Neural progenitor cell (in vitro differentiated cells): ENCODE results near the gene RYR3. TPM values are rescaled to one million over a fixed set of nuclear protein-coding genes. Genes with fewer than 3 reads are reported as not detected.

Experiments
- DNase-seq: peaks from one replicate; pipeline ENCODE4 v3.0.0-alpha.2; 2016; ENCODE audit warnings: low spot score
- H2AFZ ChIP-seq: fragments of 200-600 bp; sonication (generic); replicated peaks from 2 replicates; pipeline ENCODE4 v1.6.1; 2016; ENCODE audit warnings: antibody characterized with exemption
- H3F3A ChIP-seq: fragments of 200-600 bp; sonication (generic); 2 replicates; pipeline ENCODE4 v1.6.1; 2016; ENCODE audit warnings: antibody characterized with exemption, low read depth
- H3K27ac ChIP-seq: fragments of 200-600 bp; sonication (generic); 2 replicates; pipeline ENCODE4 v1.5.1; 2016; ENCODE audit warnings: mild to moderate bottlenecking
- H3K27me3 ChIP-seq: fragments of 200-600 bp; sonication (generic); 2 replicates; pipeline ENCODE4 v1.6.1; 2016; ENCODE audit warnings: mild to moderate bottlenecking, moderate library complexity
- H3K36me3 ChIP-seq: fragments of 200-600 bp; sonication (generic); 2 replicates; pipeline ENCODE4 v1.5.1; 2016
- H3K4me1 ChIP-seq: fragments of 200-600 bp; sonication (generic); 2 replicates; pipeline ENCODE4 v1.6.1; 2016; ENCODE audit warnings: mixed run types
- H3K4me2 ChIP-seq: fragments of 200-600 bp; sonication (generic); 2 replicates; pipeline ENCODE4 v1.6.1; 2016
- H3K4me3 ChIP-seq: fragments of 200-600 bp; sonication (generic); 2 replicates; pipeline ENCODE4 v1.5.1; 2016
- H3K79me2 ChIP-seq: fragments of 200-600 bp; sonication (generic); 2 replicates; pipeline ENCODE4 v1.6.1; 2016; ENCODE audit warnings: low read depth
- H3K9ac ChIP-seq: fragments of 200-600 bp; sonication (generic); 2 replicates; pipeline ENCODE4 v1.6.1; 2016
- H3K9me3 ChIP-seq: fragments of 200-600 bp; sonication (generic); 2 replicates; pipeline ENCODE4 v1.5.1; 2016; ENCODE audit warnings: low read depth
- H4K20me1 ChIP-seq: fragments of 200-600 bp; sonication (generic); 2 replicates; pipeline ENCODE4 v1.6.1; 2016; ENCODE audit warnings: low read depth
- H3K27ac Mint-ChIP-seq: 3 replicates; pipeline ENCODE4 v1.8.0; 2021; ENCODE audit warnings: mixed read lengths
- H3K27me3 Mint-ChIP-seq: 2 replicates; pipeline ENCODE4 v1.8.0; 2022; ENCODE audit warnings: low read depth, mild to moderate bottlenecking, inconsistent platforms, moderate library complexity, mixed read lengths; ENCODE audit not compliant: insufficient read depth
- H3K36me3 Mint-ChIP-seq: 3 replicates; pipeline ENCODE4 v1.8.0; 2021; ENCODE audit warnings: mixed read lengths
- H3K4me1 Mint-ChIP-seq: 3 replicates; pipeline ENCODE4 v1.8.0; 2021; ENCODE audit warnings: mixed read lengths
- H3K4me3 Mint-ChIP-seq: 3 replicates; pipeline ENCODE4 v1.8.0; 2021; ENCODE audit warnings: mild to moderate bottlenecking, moderate library complexity, mixed read lengths
- H3K9me3 Mint-ChIP-seq: 3 replicates; pipeline ENCODE4 v1.8.0; 2020; ENCODE audit warnings: mixed read lengths
- EZH2 ChIP-seq: fragments of 200-600 bp; sonication (generic); IDR thresholded peaks from 2 replicates; pipeline ENCODE4 v1.6.1; 2017; ENCODE audit warnings: antibody characterized with exemption, mild to moderate bottlenecking, moderate library complexity
- EZH2phosphoT487 ChIP-seq: fragments of 200-600 bp; sonication (generic); IDR thresholded peaks from 2 replicates; pipeline ENCODE4 v1.6.1; 2017; ENCODE audit warnings: antibody characterized with exemption
- total RNA-seq: library from RNA; depleted of rRNA; stranded (reverse); fragments of >200 nt; gene quantifications from 2 replicates; pipeline ENCODE4 v1.2.3, GENCODE V29; 2015; ENCODE audit warnings: low replicate concordance
- TF ChIP-seq, protein P1 (sequence below): fragments of 200-600 bp; sonication (generic); IDR thresholded peaks from 2 replicates; pipeline ENCODE4 v1.5.1; 2017; ENCODE audit warnings: antibody characterized with exemption, mild to moderate bottlenecking

Gene RYR3
- total RNA-seq, 1 donor from 2014 or later = 2.1 TPM

DNA sequence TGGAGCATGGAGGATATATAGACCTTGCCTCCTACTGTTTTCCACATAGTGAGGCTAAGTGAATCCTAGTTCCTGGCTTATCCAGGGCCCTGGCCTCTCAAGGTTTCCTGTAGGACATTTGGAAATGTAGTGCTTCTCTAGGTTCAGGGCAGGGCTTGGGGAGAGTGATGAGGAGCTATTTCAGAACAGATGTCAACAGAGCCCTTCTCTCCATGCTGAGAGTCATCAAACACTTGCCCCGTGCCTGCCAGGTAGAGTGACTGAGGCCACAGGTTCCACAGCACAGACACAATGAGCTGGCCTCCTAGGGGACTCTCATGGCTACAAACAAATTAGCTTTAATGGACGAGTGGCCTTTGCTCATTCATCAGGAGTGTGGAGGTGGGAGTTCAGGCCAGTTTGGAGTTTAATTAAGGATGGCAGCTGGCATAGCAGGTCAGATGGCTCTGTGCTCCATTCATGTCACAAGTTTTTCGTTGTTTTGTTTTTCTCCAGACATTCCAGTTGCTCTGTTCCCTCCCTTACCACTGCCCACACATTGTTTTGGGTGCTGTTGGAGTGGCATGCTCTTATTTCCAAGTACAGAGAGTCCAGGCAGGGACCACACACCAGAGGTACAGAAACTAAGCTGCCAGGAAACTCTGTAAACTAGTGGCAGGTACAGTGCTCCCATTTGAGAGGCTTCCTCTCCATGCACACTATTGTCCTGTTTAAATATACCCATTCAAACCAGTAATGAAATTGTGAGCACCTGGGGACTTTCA, 189.8 kb downstream of the RYR3 start:
- Histone ChIP-seq H3K9ac (no peak overlapping the region), H3K36me3 (no peaks in the 10 kb centered on the region), H3F3A (peaks cover 23% of the 10 kb centered on the region), H3K4me2 (peak overlapping the region; percentile 56), H3K79me2 (no peaks in the 10 kb centered on the region), H3K9me3 (no peaks in the 10 kb centered on the region), H3K4me1 (peaks cover 56% of the 10 kb centered on the region), H3K4me3 (no peak overlapping the region), H2AFZ (no peak overlapping the region), H3K27me3 (no peaks in the 10 kb centered on the region), H4K20me1 (no peaks in the 10 kb centered on the region), H3K27ac (peak overlapping the region; percentile 85)
- H3K4me3 Mint-ChIP-seq = no peak overlapping the region
- H3K27ac Mint-ChIP-seq = no peak overlapping the region
- peak; percentile 39 for DNase-seq
- TF ChIP-seq EZH2phosphoT487 = no peak
- TF ChIP-seq, protein P1, sequence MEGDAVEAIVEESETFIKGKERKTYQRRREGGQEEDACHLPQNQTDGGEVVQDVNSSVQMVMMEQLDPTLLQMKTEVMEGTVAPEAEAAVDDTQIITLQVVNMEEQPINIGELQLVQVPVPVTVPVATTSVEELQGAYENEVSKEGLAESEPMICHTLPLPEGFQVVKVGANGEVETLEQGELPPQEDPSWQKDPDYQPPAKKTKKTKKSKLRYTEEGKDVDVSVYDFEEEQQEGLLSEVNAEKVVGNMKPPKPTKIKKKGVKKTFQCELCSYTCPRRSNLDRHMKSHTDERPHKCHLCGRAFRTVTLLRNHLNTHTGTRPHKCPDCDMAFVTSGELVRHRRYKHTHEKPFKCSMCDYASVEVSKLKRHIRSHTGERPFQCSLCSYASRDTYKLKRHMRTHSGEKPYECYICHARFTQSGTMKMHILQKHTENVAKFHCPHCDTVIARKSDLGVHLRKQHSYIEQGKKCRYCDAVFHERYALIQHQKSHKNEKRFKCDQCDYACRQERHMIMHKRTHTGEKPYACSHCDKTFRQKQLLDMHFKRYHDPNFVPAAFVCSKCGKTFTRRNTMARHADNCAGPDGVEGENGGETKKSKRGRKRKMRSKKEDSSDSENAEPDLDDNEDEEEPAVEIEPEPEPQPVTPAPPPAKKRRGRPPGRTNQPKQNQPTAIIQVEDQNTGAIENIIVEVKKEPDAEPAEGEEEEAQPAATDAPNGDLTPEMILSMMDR = no peak
- TF ChIP-seq EZH2 = no peak
- peaks cover 2% of the 10 kb centered on the region for H3K27me3 Mint-ChIP-seq
- H3K4me1 Mint-ChIP-seq = no peaks in the 10 kb centered on the region
- H3K36me3 Mint-ChIP-seq = no peaks in the 10 kb centered on the region
- no peaks in the 10 kb centered on the region for H3K9me3 Mint-ChIP-seq

DNA sequence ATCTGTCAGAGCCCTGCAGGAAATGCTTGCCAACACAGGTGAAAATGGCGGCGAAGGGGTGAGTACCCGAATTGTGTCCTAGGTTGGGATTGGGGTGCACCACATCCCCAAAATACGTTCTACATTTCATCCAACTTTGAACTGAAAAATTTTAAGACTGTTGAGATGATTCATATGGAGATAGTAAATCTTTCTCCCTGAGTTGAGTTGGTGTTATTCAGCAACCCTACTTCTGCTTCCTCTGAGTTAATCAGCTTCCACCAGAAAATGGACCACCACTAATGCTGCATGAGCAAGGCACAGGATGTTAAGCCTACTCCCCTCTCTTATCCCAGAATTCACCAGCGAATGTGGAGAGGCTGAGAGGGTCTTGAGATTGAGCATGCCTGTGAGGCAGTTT, 192.9 kb downstream of the RYR3 start:
- Mint-ChIP-seq H3K27ac (no peak overlapping the region), H3K4me1 (no peaks in the 10 kb centered on the region), H3K9me3 (no peaks in the 10 kb centered on the region), H3K27me3 (peaks cover 2% of the 10 kb centered on the region), H3K4me3 (no peak overlapping the region), H3K36me3 (no peaks in the 10 kb centered on the region)
- Histone ChIP-seq H3F3A (peaks cover 23% of the 10 kb centered on the region), H4K20me1 (no peaks in the 10 kb centered on the region), H3K27me3 (no peaks in the 10 kb centered on the region), H3K4me3 (no peak overlapping the region), H3K79me2 (no peaks in the 10 kb centered on the region), H3K4me2 (no peak overlapping the region), H2AFZ (no peak overlapping the region), H3K4me1 (peaks cover 54% of the 10 kb centered on the region), H3K9me3 (no peaks in the 10 kb centered on the region), H3K9ac (no peak overlapping the region), H3K36me3 (no peaks in the 10 kb centered on the region), H3K27ac (no peak overlapping the region)
- DNase-seq = no peak
- TF ChIP-seq EZH2 = no peak

DNA sequence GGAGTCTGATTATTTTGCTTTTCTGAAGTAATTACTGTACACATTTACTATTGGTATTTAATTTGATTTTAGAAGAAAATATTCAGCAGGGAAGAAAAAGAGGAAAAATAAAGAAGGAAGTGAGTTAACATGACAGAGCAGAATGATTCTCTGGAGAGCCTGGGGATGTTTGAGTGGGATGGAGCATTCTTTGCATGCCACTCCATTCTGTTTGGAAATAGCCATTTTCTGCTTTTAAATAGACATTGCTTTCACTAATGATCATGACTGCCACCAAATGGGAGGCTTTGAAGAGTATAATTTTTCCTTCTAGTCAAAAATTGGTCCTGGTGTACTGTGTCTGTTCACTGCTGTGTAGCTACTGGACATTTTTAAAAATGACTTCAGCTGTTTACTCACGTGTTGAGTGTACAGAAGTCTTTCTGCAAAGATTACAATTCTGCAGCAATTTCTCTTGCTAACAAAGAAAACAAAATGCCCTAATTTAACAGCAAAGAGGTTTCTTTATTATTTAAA, 196.1 kb downstream of the RYR3 start:
- Mint-ChIP-seq H3K36me3 (no peaks in the 10 kb centered on the region), H3K9me3 (no peaks in the 10 kb centered on the region), H3K27me3 (no peaks in the 10 kb centered on the region), H3K4me1 (no peaks in the 10 kb centered on the region), H3K4me3 (no peak overlapping the region), H3K27ac (no peak overlapping the region)
- peaks cover 28% of the 10 kb centered on the region for H3K4me1 ChIP-seq
- no peak overlapping the region for H2AFZ ChIP-seq
- no peaks in the 10 kb centered on the region for H3K27me3 ChIP-seq
- TF ChIP-seq, protein P1 = no peak
- TF ChIP-seq EZH2phosphoT487 (no peak), EZH2 (no peak)
- no peaks in the 10 kb centered on the region for H3K79me2 ChIP-seq
- DNase-seq = peak; percentile 20
- peak overlapping the region; percentile 25 for H3K4me2 ChIP-seq
- peaks cover 5% of the 10 kb centered on the region for H3F3A ChIP-seq
- no peak overlapping the region for H3K9ac ChIP-seq
- H3K36me3 ChIP-seq = no peaks in the 10 kb centered on the region
- no peak overlapping the region for H3K27ac ChIP-seq
- no peaks in the 10 kb centered on the region for H3K9me3 ChIP-seq
- no peaks in the 10 kb centered on the region for H4K20me1 ChIP-seq
- no peak overlapping the region for H3K4me3 ChIP-seq

DNA sequence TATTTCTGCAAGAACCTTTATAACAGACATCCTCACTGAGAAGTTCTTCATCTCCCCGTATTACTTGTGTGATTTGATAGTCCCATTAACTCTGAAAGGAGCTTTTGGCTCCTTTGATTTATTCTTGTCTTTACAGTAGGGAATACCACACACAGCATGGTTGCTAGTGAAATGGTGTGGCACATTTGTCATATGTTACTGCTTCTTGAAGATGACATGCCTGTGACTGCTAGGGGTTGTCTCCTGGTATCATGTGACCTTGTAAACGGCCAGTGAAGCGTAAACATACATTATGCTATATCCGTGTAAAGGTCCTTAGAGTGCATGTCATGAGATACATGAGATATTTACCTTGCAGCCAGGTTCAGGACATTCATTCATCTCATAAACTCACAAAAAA, 197.9 kb downstream of the RYR3 start:
- Histone ChIP-seq H3K27me3 (no peaks in the 10 kb centered on the region), H3K27ac (no peak overlapping the region), H3K4me3 (no peak overlapping the region), H3K4me2 (no peak overlapping the region), H4K20me1 (no peaks in the 10 kb centered on the region), H3K36me3 (no peaks in the 10 kb centered on the region), H2AFZ (no peak overlapping the region), H3K9ac (no peak overlapping the region), H3K79me2 (no peaks in the 10 kb centered on the region), H3K4me1 (peaks cover 14% of the 10 kb centered on the region), H3K9me3 (no peaks in the 10 kb centered on the region), H3F3A (no peaks in the 10 kb centered on the region)
- Mint-ChIP-seq H3K4me3 (no peak overlapping the region), H3K27ac (no peak overlapping the region), H3K36me3 (no peaks in the 10 kb centered on the region), H3K4me1 (no peaks in the 10 kb centered on the region), H3K9me3 (no peaks in the 10 kb centered on the region), H3K27me3 (peaks cover 3% of the 10 kb centered on the region)
- DNase-seq = no peak
- TF ChIP-seq, protein P1 = no peak
- TF ChIP-seq EZH2phosphoT487 (no peak), EZH2 (no peak)
